Activated T-cell treated with anti-CD3 and anti-CD28 coated beads, Interleukin-2, amount 50 U/mL, for 4 hours (primary cell): Measurements from ENCODE around the gene TYR. TPM values are rescaled to one million over a fixed set of nuclear protein-coding genes. Genes with fewer than 3 reads are reported as not detected.
A peak's percentile ranks its signal among the peaks of the same experiment; 100 is the strongest.
"Not testable (repeated sequence)": the region's sequence is repeated elsewhere in the genome, so short reads cannot be mapped to it uniquely, and the experiment has no call there.

Source experiments
- ATAC-seq, 2 donors: fragments of 200-7000 bp; cut with Tn5 transposase; one replicate each; pipeline ENCODE4 v1.10.0; 2021
- DNase-seq: peaks from one replicate; pipeline ENCODE4 v3.0.0-alpha.2; 2020
- H3K27me3 Mint-ChIP-seq: one replicate; pipeline ENCODE4 v1.8.0; 2021; ENCODE audit warnings: low read depth, mixed read lengths
- H3K36me3 Mint-ChIP-seq: one replicate; pipeline ENCODE4 v1.8.0; 2022; ENCODE audit warnings: mixed read lengths; ENCODE audit not compliant: insufficient read depth
- H3K4me1 Mint-ChIP-seq: one replicate; pipeline ENCODE4 v1.8.0; 2021; ENCODE audit warnings: low read depth, mixed read lengths
- H3K4me3 Mint-ChIP-seq: one replicate; pipeline ENCODE4 v1.8.0; 2021; ENCODE audit warnings: mild to moderate bottlenecking, moderate library complexity, mixed read lengths
- H3K9me3 Mint-ChIP-seq: one replicate; pipeline ENCODE4 v1.8.0; 2021; ENCODE audit warnings: mixed read lengths
- total RNA-seq, 3 donors: library from RNA; stranded (reverse); gene quantifications; one replicate each; pipeline ENCODE4 v1.2.1, GENCODE V29; 2021

The TYR gene
- total RNA-seq, 3 donors from 2014 or later: not detected

GRCh38 chr11:89205378-89205777, 27.7 kb downstream of the TYR start:
- Mint-ChIP-seq H3K4me3 (no peak overlapping the region), H3K27me3 (peaks cover 2% of the 10 kb centered on the region), H3K36me3 (no peaks in the 10 kb centered on the region), H3K9me3 (no peaks in the 10 kb centered on the region), H3K4me1 (no peaks in the 10 kb centered on the region)
- ATAC-seq: no peak
- no peak for DNase-seq

GRCh38 chr11:89220684-89221339, 43.1 kb downstream of the TYR start:
- Mint-ChIP-seq H3K36me3 (no peaks in the 10 kb centered on the region), H3K4me3 (no peak overlapping the region), H3K4me1 (no peaks in the 10 kb centered on the region), H3K9me3 (no peaks in the 10 kb centered on the region), H3K27me3 (no peaks in the 10 kb centered on the region)
- no peak for ATAC-seq
- DNase-seq: no peak

GRCh38 chr11:89235083-89235482, 57.4 kb downstream of the TYR start:
- no peak for DNase-seq

GRCh38 chr11:89235976-89236375, 58.3 kb downstream of the TYR start:
- H3K4me1 Mint-ChIP-seq: no peaks in the 10 kb centered on the region
- ATAC-seq: no peak
- H3K27me3 Mint-ChIP-seq: no peaks in the 10 kb centered on the region
- peaks cover 9% of the 10 kb centered on the region for H3K9me3 Mint-ChIP-seq
- no peak overlapping the region for H3K4me3 Mint-ChIP-seq
- DNase-seq: no peak
- no peaks in the 10 kb centered on the region for H3K36me3 Mint-ChIP-seq

More at GRCh38 chr11:89235083-89235482, 57.4 kb downstream of the TYR start:
- no peak for ATAC-seq
- Mint-ChIP-seq H3K9me3 (peaks cover 9% of the 10 kb centered on the region), H3K4me3 (no peak overlapping the region), H3K27me3 (no peaks in the 10 kb centered on the region), H3K36me3 (no peaks in the 10 kb centered on the region), H3K4me1 (no peaks in the 10 kb centered on the region)

- not testable (repeated sequence) for ATAC-seq, DNase-seq, H3K36me3 Mint-ChIP-seq, H3K27me3 Mint-ChIP-seq, H3K9me3 Mint-ChIP-seq, H3K4me1 Mint-ChIP-seq, H3K4me3 Mint-ChIP-seq
These were observed 69.3 kb downstream of the TYR start for GRCh38 chr11:89247007-89247406.

GRCh38 chr11:89249196-89249595, 71.5 kb downstream of the TYR start:
- H3K4me3 Mint-ChIP-seq: no peak overlapping the region
- ATAC-seq (no peak), DNase-seq (no peak)
- H3K27me3 Mint-ChIP-seq: no peaks in the 10 kb centered on the region
- no peaks in the 10 kb centered on the region for H3K36me3 Mint-ChIP-seq
- peaks cover 4% of the 10 kb centered on the region for H3K9me3 Mint-ChIP-seq
- H3K4me1 Mint-ChIP-seq: no peaks in the 10 kb centered on the region

GRCh38 chr11:89261483-89261882, 83.8 kb downstream of the TYR start:
- not testable (repeated sequence) for H3K4me3 Mint-ChIP-seq, H3K36me3 Mint-ChIP-seq, H3K9me3 Mint-ChIP-seq, ATAC-seq, H3K27me3 Mint-ChIP-seq, H3K4me1 Mint-ChIP-seq, DNase-seq

- Mint-ChIP-seq H3K27me3 (no peaks in the 10 kb centered on the region), H3K4me3 (no peak overlapping the region), H3K9me3 (no peaks in the 10 kb centered on the region), H3K4me1 (no peaks in the 10 kb centered on the region), H3K36me3 (no peaks in the 10 kb centered on the region)
- ATAC-seq (no peak), DNase-seq (no peak)
These were observed 90.1 kb downstream of the TYR start for GRCh38 chr11:89267660-89268302.

- not testable (repeated sequence) for H3K4me3 Mint-ChIP-seq, H3K27me3 Mint-ChIP-seq, H3K9me3 Mint-ChIP-seq, H3K36me3 Mint-ChIP-seq, H3K4me1 Mint-ChIP-seq, ATAC-seq, DNase-seq
These were observed 94.9 kb downstream of the TYR start for GRCh38 chr11:89272540-89273088.

GRCh38 chr11:89273220-89273619, 95.5 kb downstream of the TYR start:
- H3K4me1 Mint-ChIP-seq, H3K36me3 Mint-ChIP-seq, DNase-seq, ATAC-seq, H3K27me3 Mint-ChIP-seq, H3K9me3 Mint-ChIP-seq, H3K4me3 Mint-ChIP-seq: not testable (repeated sequence)

GRCh38 chr11:89275966-89276365, 98.3 kb downstream of the TYR start:
- no peaks in the 10 kb centered on the region for H3K27me3 Mint-ChIP-seq
- ATAC-seq (no peak), DNase-seq (no peak)
- no peak overlapping the region for H3K4me3 Mint-ChIP-seq
- H3K9me3 Mint-ChIP-seq: peaks cover 4% of the 10 kb centered on the region
- no peaks in the 10 kb centered on the region for H3K4me1 Mint-ChIP-seq
- H3K36me3 Mint-ChIP-seq: no peaks in the 10 kb centered on the region

- ATAC-seq (no peak), DNase-seq (no peak)
- Mint-ChIP-seq H3K27me3 (no peaks in the 10 kb centered on the region), H3K36me3 (no peaks in the 10 kb centered on the region), H3K9me3 (peaks cover 4% of the 10 kb centered on the region), H3K4me1 (no peaks in the 10 kb centered on the region), H3K4me3 (no peak overlapping the region)
These were observed 101.5 kb downstream of the TYR start for GRCh38 chr11:89279176-89279575.

GRCh38 chr11:89281032-89281677, 103.5 kb downstream of the TYR start:
- H3K4me1 Mint-ChIP-seq: not testable (repeated sequence)

GRCh38 chr11:89286601-89287000, 108.9 kb downstream of the TYR start:
- H3K4me1 Mint-ChIP-seq, DNase-seq, H3K27me3 Mint-ChIP-seq, H3K36me3 Mint-ChIP-seq, H3K4me3 Mint-ChIP-seq, H3K9me3 Mint-ChIP-seq: not testable (repeated sequence)
- ATAC-seq: peak in 1 of 2 donors; percentile 35

More at GRCh38 chr11:89281032-89281677, 103.5 kb downstream of the TYR start:
- not testable (repeated sequence) for H3K27me3 Mint-ChIP-seq, ATAC-seq, H3K9me3 Mint-ChIP-seq, H3K4me3 Mint-ChIP-seq, H3K36me3 Mint-ChIP-seq, DNase-seq

- not testable (repeated sequence) for DNase-seq
These were observed 110.3 kb downstream of the TYR start for GRCh38 chr11:89288004-89288403.

More at GRCh38 chr11:89288004-89288403, 110.3 kb downstream of the TYR start:
- H3K27me3 Mint-ChIP-seq, ATAC-seq, H3K4me3 Mint-ChIP-seq, H3K9me3 Mint-ChIP-seq, H3K4me1 Mint-ChIP-seq, H3K36me3 Mint-ChIP-seq: not testable (repeated sequence)
